Stimulated activated CD8-positive, alpha-beta memory T cell treated with anti-CD3 and anti-CD28 coated beads, Interleukin-4, amount 100 ng/mL, for 48 hours (primary cell): ENCODE results near the gene CDH23.
"Not testable (repeated sequence)": the region's sequence is repeated elsewhere in the genome, so short reads cannot be mapped to it uniquely, and the experiment has no call there.

Experiments used
- DNase-seq: peaks from one replicate; pipeline ENCODE4 v3.0.0-alpha.2; 2020

Gene CDH23

GRCh38 chr10:71848325-71849275 is 451.9 kb downstream of the CDH23 start:
- DNase-seq = no peak

- DNase-seq = no peak
Measured at GRCh38 chr10:71849461-71849908, 452.8 kb downstream of the CDH23 start.

DNA sequence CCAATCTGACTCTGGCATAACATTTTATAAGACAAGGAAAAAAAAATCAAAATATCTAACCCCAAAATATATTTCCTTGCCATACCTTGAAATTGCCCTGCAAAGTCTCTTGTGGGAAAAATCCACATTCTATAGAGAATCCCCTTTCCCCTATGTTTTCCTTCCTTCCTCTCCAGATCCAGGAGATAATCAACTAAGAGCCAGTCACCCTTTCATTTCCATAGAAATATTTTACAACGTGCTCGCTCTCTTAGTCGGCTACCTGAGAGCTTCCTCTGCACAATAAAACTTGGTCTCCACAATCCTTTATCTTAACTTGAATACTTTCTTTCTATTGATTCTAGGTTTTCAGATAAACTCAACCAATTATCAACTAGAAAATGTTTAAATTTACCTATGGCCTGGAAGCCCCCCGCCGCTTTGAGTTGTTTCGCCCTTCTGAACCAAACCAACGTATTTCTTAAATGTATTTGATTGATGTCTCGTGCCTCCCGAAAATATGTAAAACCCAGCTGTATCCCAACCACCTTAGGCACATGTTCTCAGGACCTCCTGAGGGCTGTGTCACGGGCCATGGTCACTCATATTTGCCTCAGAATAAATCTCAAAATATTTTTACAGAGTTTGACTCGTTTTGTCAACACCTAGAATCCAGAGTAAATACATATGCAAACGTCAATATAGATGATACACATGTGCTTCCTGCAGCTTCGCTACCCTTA is 453.5 kb downstream of the CDH23 start:
- DNase-seq = no peak

- DNase-seq = peak; percentile 99
Measured at GRCh38 chr10:71850743-71851464, 454.2 kb downstream of the CDH23 start, which contains the start of gene PSAP. PSAP (minus strand) TSS chr10:71851251; CDS start chr10:71851221, 30 bp downstream.

- not testable (repeated sequence) for DNase-seq
Measured at GRCh38 chr10:71851465-71852095, 454.9 kb downstream of the CDH23 start.

GRCh38 chr10:71852355-71852937 is 455.7 kb downstream of the CDH23 start:
- no peak for DNase-seq

DNA sequence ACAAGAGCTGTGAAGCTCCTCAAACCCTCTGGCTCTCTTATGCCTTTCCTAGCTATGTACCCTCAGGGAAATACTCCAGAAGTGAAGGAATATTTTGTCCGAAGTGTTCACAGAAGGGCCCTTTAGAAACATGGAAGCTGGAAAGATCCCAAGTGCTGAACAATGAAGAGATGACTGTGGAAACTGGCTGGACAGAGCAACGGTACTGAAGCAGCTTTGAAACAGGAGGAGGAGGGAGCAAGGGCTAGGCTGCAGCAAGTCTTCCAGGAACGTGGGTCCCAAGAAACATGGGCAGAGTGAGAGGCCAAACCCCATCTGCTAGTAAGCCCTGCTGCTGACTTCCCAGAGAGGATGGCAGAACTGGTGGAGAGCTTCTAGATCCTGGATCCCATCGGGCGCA is 457.3 kb downstream of the CDH23 start:
- DNase-seq = no peak

GRCh38 chr10:71856619-71857018 is 459.9 kb downstream of the CDH23 start:
- DNase-seq = no peak

- no peak for DNase-seq
Measured at GRCh38 chr10:71857934-71858890, 461.5 kb downstream of the CDH23 start.

DNA sequence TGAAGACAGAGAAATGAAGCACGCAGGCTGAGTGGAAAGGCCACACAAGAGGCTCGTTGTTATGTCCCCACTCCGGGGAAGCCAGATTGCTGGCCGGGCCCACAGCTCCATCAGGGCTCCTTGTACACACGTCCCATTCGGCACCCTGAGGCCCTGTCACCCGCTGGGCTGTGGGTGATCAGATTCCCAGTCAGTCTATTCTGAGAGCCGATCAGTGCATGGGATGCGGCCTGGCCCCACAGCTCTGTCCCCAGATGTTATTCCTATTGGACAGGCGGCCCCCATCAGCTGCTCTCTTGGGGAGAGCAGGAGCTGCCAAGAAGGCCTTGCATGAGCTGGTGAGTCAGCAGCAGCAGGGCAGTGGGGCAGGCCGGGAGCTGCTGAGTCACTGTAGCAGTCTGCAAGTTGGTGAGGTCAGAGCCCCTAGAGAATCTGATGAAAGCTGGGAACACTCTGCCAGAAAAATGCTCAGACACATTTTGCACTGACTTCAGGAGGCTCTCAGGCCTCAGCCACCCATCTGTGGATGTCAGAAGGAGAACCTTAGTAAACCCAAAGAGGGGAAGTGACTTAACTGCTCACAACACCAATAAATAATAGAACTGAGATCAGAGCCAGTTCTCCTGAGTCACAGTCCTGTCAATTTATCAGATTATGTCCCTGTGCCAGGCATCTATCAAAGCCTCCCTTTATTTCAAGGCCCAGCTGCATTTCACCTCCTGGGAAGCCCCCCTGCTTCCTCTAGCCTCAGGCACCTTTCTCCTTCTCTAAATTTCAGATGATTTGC is 463.7 kb downstream of the CDH23 start:
- DNase-seq = peak; percentile 51

- no peak for DNase-seq
Measured at GRCh38 chr10:71863203-71863602, 466.5 kb downstream of the CDH23 start.

GRCh38 chr10:71864911-71865361 is 468.2 kb downstream of the CDH23 start:
- no peak for DNase-seq
